K562 (cell line): Measurements from ENCODE around the gene RPL19. TPM values are rescaled to one million over a fixed set of nuclear protein-coding genes. Genes with fewer than 3 reads are reported as not detected.

Experiments used
- ATAC-seq: fragments of 200-7000 bp; cut with Tn5 transposase; 3 replicates; pipeline ENCODE4 v1.9.1; 2020; ENCODE audit warnings: moderate library complexity
- BruUV-seq: library from RNA; stranded (reverse); fragments of 400-500 nt; replicated peaks from 2 replicates; lab custom pipeline; 2021; lab: Mats Ljungman, UMichigan
- CTCF ChIA-PET: fragments of 300-600 bp; formaldehyde crosslinking; extraction: SDS; loops from one replicate; lab custom pipeline; 2021; ENCODE audit warnings: low intra/inter-chr PET ratio; lab: Yijun Ruan, JAX
- POLR2A ChIA-PET: fragments of 300-600, 350-650 bp; sonication (Branson Sonifier 250); formaldehyde crosslinking; extraction: SDS; loops from one replicate; lab custom pipeline; 2021; ENCODE audit warnings: antibody characterized with exemption, inconsistent platforms; lab: Yijun Ruan, JAX
- DNase-seq, 4 experiments: peaks; one replicate each; pipeline versions ENCODE4 v3.0.0 to v3.0.0-alpha.2; 2011 to 2018; ENCODE audit warnings: low spot score in 3 of 4, mixed read lengths in 3 of 4; ENCODE audit errors: extremely low read depth in 1 of 4
- FAIRE-seq: peaks from 2 replicates; lab custom pipeline; 2011; peaks lifted over from hg19 to GRCh38; lab: Jason Lieb, UNC
- H2AFZ ChIP-seq: 2 replicates; pipeline ENCODE4 v1.6.0; 2011; ENCODE audit warnings: low read depth, low read length, control low read depth, inconsistent platforms
- H3K27ac ChIP-seq: fragments of 200-600 bp; 3 replicates; pipeline ENCODE4 v1.8.0; 2011; ENCODE audit warnings: low read depth, mild to moderate bottlenecking, control low read depth, inconsistent platforms, low read length, moderate library complexity, mixed read lengths; ENCODE audit errors: extremely low read depth
- H3K27me3 ChIP-seq, 2 experiments: fragments of 300-600 bp in 1 of 2; 2 replicates in 1 of 2; 3 replicates in 1 of 2; pipeline versions ENCODE4 v1.6.0 to v1.8.0; 2011; ENCODE audit warnings: inconsistent platforms in 2 of 2, low read length in 2 of 2, mild to moderate bottlenecking in 1 of 2, mixed read lengths in 1 of 2, moderate library complexity in 1 of 2; ENCODE audit not compliant: control insufficient read depth in 2 of 2, insufficient read depth in 2 of 2
- H3K36me3 ChIP-seq: fragments of 300-600 bp; 3 replicates; pipeline ENCODE4 v1.8.0; 2011; ENCODE audit warnings: mild to moderate bottlenecking, low read length, inconsistent platforms; ENCODE audit not compliant: control insufficient read depth, insufficient read depth
- H3K4me1 ChIP-seq, 2 experiments: fragments of 200-600 bp in 1 of 2; replicated peaks in 1 of 2; 2 replicates in 1 of 2; 3 replicates in 1 of 2; pipeline versions ENCODE4 v1.5.1 to v1.8.0; 2011; ENCODE audit warnings: inconsistent platforms in 2 of 2, low read length in 2 of 2, mild to moderate bottlenecking in 1 of 2, mixed read lengths in 1 of 2, moderate library complexity in 1 of 2; ENCODE audit not compliant: control insufficient read depth in 2 of 2, insufficient read depth in 2 of 2
- H3K4me2 ChIP-seq: 2 replicates; pipeline ENCODE4 v1.6.1; 2011; ENCODE audit warnings: low read length, control low read depth, inconsistent platforms, mixed read lengths; ENCODE audit not compliant: insufficient read depth
- H3K4me3 ChIP-seq: fragments of 200-600 bp; sonication (generic), shearing (Covaris generic); 2 replicates; pipeline ENCODE4 v1.5.1; 2016; ENCODE audit warnings: control low read depth, inconsistent platforms
- H3K79me2 ChIP-seq: fragments of 200-600 bp; 3 replicates; pipeline ENCODE4 v1.8.0; 2011; ENCODE audit warnings: low read length, inconsistent platforms; ENCODE audit not compliant: control insufficient read depth, insufficient read depth
- H3K9ac ChIP-seq, 2 experiments: 2 replicates each; pipeline versions ENCODE4 v1.6.0 to v1.6.1; 2011; ENCODE audit warnings: low read depth in 2 of 2, low read length in 2 of 2, control low read depth in 1 of 2, inconsistent platforms in 1 of 2, mild to moderate bottlenecking in 1 of 2, mixed read lengths in 1 of 2; ENCODE audit not compliant: insufficient read depth in 1 of 2
- H3K9me1 ChIP-seq: one replicate; pipeline ENCODE4 v1.6.0; 2011; ENCODE audit warnings: inconsistent platforms, mild to moderate bottlenecking, low read length, moderate library complexity; ENCODE audit not compliant: control insufficient read depth, insufficient read depth
- H3K9me3 ChIP-seq: replicated peaks from 2 replicates; pipeline ENCODE4 v1.5.1; 2011; ENCODE audit warnings: low read depth, low read length, inconsistent platforms; ENCODE audit not compliant: control insufficient read depth, insufficient read depth
- H4K20me1 ChIP-seq: replicated peaks from 2 replicates; pipeline ENCODE4 v1.6.1; 2011; ENCODE audit warnings: low read length, inconsistent platforms, mixed read lengths; ENCODE audit not compliant: control insufficient read depth, insufficient read depth
- CBX2 ChIP-seq: fragments of 200-600 bp; sonication (generic); IDR thresholded peaks from one replicate; pipeline ENCODE4 v1.6.1; 2012; ENCODE audit warnings: mild to moderate bottlenecking, low read length, inconsistent platforms; ENCODE audit not compliant: insufficient read depth, poor library complexity, severe bottlenecking
- GTF2E2 ChIP-seq: fragments of 200-800 bp; sonication (Bioruptor generic); IDR thresholded peaks from 2 replicates; pipeline ENCODE4 v1.6.1; 2016; ENCODE audit warnings: missing genetic modification characterization, missing compliant biosample characterization
- JUNB ChIP-seq: fragments of 450-650 bp; formaldehyde crosslinking; conservative IDR thresholded peaks from 2 replicates; pipeline ENCODE4 v1.4.0; 2020; ENCODE audit warnings: mild to moderate bottlenecking
- KLF16 ChIP-seq: IDR thresholded peaks from 2 replicates; pipeline ENCODE4 v1.6.1; 2016; ENCODE audit warnings: antibody characterized with exemption
- MCM5 ChIP-seq: fragments of 450-650 bp; IDR thresholded peaks from 2 replicates; pipeline ENCODE4 v1.6.1; 2016; ENCODE audit warnings: low read depth
- PKNOX1 ChIP-seq: fragments of 450-650 bp; IDR thresholded peaks from 2 replicates; pipeline ENCODE4 v1.6.1; 2016
- RAD21 ChIP-seq, 2 experiments: fragments of 250-450 bp in 1 of 2; fragments of 450-650 bp in 1 of 2; sonication (Bioruptor Pico) in 1 of 2; formaldehyde crosslinking in 1 of 2; IDR thresholded peaks in 1 of 2; conservative IDR thresholded peaks in 1 of 2; 2 replicates each; pipeline versions ENCODE4 v1.4.0 to v1.8.0; 2020 to 2022; ENCODE audit warnings: mild to moderate bottlenecking in 2 of 2, moderate library complexity in 1 of 2
- SMARCB1 ChIP-seq: IDR thresholded peaks from 2 replicates; pipeline ENCODE4 v1.6.1; 2011; ENCODE audit warnings: improper control_type of control experiment, low read depth; ENCODE audit not compliant: insufficient read length
- TAL1 ChIP-seq: fragments of 450-650 bp; IDR thresholded peaks from 2 replicates; pipeline ENCODE4 v1.6.1; 2016; ENCODE audit warnings: mild to moderate bottlenecking
- THRB ChIP-seq: fragments of 450-650 bp; formaldehyde crosslinking; conservative IDR thresholded peaks from 2 replicates; pipeline ENCODE4 v1.4.0; 2022; ENCODE audit warnings: mild to moderate bottlenecking, missing genetic modification characterization
- YY1 ChIP-seq, 3 experiments: IDR thresholded peaks; 2 replicates each; pipeline ENCODE4 v1.6.1; 2011; ENCODE audit warnings: low read length in 2 of 3, mild to moderate bottlenecking in 2 of 3, moderate library complexity in 2 of 3, borderline replicate concordance in 1 of 3, control low read depth in 1 of 3, low read depth in 1 of 3; ENCODE audit not compliant: insufficient read depth in 3 of 3, insufficient replicate concordance in 2 of 3, control insufficient read depth in 1 of 3, insufficient read length in 1 of 3; ENCODE audit errors: extremely low read depth in 1 of 3
- WGBS: fragments of 100-300 bp; shearing (Covaris generic); methylation state at CpG from one replicate; pipeline ENCODE4 v1.1.6; 2016; ENCODE audit warnings: low coverage, mixed read lengths; ENCODE audit not compliant: insufficient coverage; ENCODE audit errors: missing lambda C conversion rate; 5-methylcytosine and 5-hydroxymethylcytosine counted together
- in situ Hi-C: fragments of 300-500 bp; cut with MboI; formaldehyde crosslinking; loops from 4 replicates; pipeline ENCODE4 v1.15.0; 2018; ENCODE audit warnings: inconsistent platforms, mixed read lengths
- intact Hi-C: fragments of 100-400 bp; cut with micrococcal nuclease; formaldehyde crosslinking; loops from 2 replicates; pipeline ENCODE4 v1.14.2; 2022
- polyA plus RNA-seq, 8 experiments: library from polyadenylated mRNA; depleted of rRNA in 4 of 8; stranded (reverse) in 5 of 8; unstranded in 3 of 8; fragments of >200 nt; fragmentation: Nextera tagmentation in 2 of 8; fragmentation: Illumina TruSeq in 1 of 8; extraction: Ambion mirVana in 2 of 8; extraction: Trizol in 1 of 8; gene quantifications; 2 replicates each; pipeline versions ENCODE4 v1.2.1 to v1.2.3, GENCODE V29; 2011 to 2014; ENCODE audit warnings: inconsistent platforms in 1 of 8, missing spikeins in 1 of 8
- total RNA-seq, 7 experiments: library from RNA; depleted of rRNA in 6 of 7; stranded (reverse); fragments of >200 nt in 6 of 7; fragmentation: Illumina TruSeq in 2 of 7; extraction: Trizol in 2 of 7; gene quantifications; 2 replicates each; pipeline versions ENCODE4 v1.2.1 to v1.2.3, GENCODE V29; 2011 to 2021; ENCODE audit warnings: low replicate concordance in 1 of 7

RPL19 gene
- total and polyA plus RNA-seq, 9 of the 15 experiments (the other 6 are each of a cell fraction or from before 2014, with no cell fraction given), result 2,263 to 4,614 (median 3,727) TPM

DNA sequence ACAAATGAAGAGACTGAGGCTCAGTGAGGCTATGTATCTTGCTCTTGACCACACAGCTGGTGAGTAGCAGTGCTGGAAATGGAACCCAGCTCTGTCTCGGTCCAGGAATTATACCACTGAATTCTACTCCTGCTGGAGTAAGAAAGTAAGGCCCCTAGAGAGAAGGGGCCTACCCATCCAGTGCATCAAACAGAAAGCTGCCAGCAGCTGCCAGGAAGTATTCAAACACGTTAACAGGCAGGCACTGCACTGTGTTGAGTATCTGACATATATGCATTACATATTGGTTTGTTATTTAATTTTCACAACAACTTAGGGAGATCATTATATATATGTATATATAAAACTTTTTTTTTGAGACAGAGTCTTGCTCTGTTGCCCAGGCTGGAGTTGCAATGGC is 38.1 kb upstream of the RPL19 start:
- Histone ChIP-seq H3K4me1 (peaks cover 5 to 16% of the 10 kb centered on the region in 2 experiments; a peak in 3 of 5 replicates), H3K79me2 (no peaks in the 10 kb centered on the region), H3K4me3 (no peak overlapping the region), H3K9ac (no peak overlapping the region), H3K4me2 (no peak overlapping the region), H3K9me1 (no peaks in the 10 kb centered on the region), H3K27ac (no peak overlapping the region), H3K9me3 (no peaks in the 10 kb centered on the region), H4K20me1 (no peaks in the 10 kb centered on the region), H2AFZ (no peak overlapping the region), H3K27me3 (peaks cover 0 to 7% of the 10 kb centered on the region in 2 experiments; a peak in 2 of 5 replicates), H3K36me3 (no peaks in the 10 kb centered on the region)
- intact Hi-C loops (no loop called here), in situ Hi-C loops (no loop called here)
- TF ChIP-seq TAL1 (no peak), CBX2 (no peak), JUNB (no peak)
- 16% methylated on average over 2 of the region's 2 CpGs for WGBS
- CTCF ChIA-PET, result no interaction called here
- no TSS peak for BruUV-seq
- no peak for ATAC-seq
- no peak for FAIRE-seq
- DNase-seq, result no peak
- POLR2A ChIA-PET, result interaction anchor here (1.2 kb wide), 1 partner anchor 47 kb away, joined by 3 read pairs; no protein-coding TSS in a partner anchor

GRCh38 chr17:39164675-39165143 is 35.4 kb upstream of the RPL19 start:
- 12% methylated on average over 15 of the region's 15 CpGs for WGBS
- BruUV-seq, result no TSS peak
- no peak overlapping the region for H3K4me3 ChIP-seq
- intact Hi-C loops (no loop called here), in situ Hi-C loops (no loop called here)
- H3K9me3 ChIP-seq, result no peaks in the 10 kb centered on the region
- peaks cover 5 to 19% of the 10 kb centered on the region in 2 experiments; a peak in 3 of 5 replicates for H3K4me1 ChIP-seq
- H3K79me2 ChIP-seq, result no peaks in the 10 kb centered on the region
- ChIA-PET CTCF (interaction anchor here (0.7 kb wide), 1 partner anchor 80 kb away, joined by 4 read pairs; no protein-coding TSS in a partner anchor), POLR2A (interaction anchor here (0.5 to 1.4 kb wide), 8 partner anchors 9 to 277 kb away, joined by 3 to 14 read pairs (median 3); partner anchors contain the start of gene PLXDC1)
- H3K9ac ChIP-seq, result peak overlapping the region in 1 of 2 experiments; percentile 62; a peak in 2 of 4 replicates
- H3K4me2 ChIP-seq, result peak overlapping the region; percentile 70
- H2AFZ ChIP-seq, result peak overlapping the region; percentile 75
- ATAC-seq, result peak; percentile 94
- peaks cover 0 to 7% of the 10 kb centered on the region in 2 experiments; a peak in 2 of 5 replicates for H3K27me3 ChIP-seq
- no peak overlapping the region for H3K27ac ChIP-seq
- H3K9me1 ChIP-seq, result no peaks in the 10 kb centered on the region
- peak; percentile 81 for FAIRE-seq
- H3K36me3 ChIP-seq, result no peaks in the 10 kb centered on the region
- no peaks in the 10 kb centered on the region for H4K20me1 ChIP-seq
- peak; percentile 74 to 91 (median 86) for DNase-seq
- 0 out of 2 replicates have a peak, but pooled peaks have one; percentile 15 for TF ChIP-seq THRB
- peak; percentile 32 to 54; a peak in 3 of 4 replicates for TF ChIP-seq RAD21 (CRISPR knock-in tag; conservative IDR thresholded peaks at IDR 0.05 in 1 of 2, IDR thresholded peaks at IDR 0.05 in 1 of 2)
- no peak for TF ChIP-seq GTF2E2
- no peak for TF ChIP-seq SMARCB1
- peak in 1 of 3 experiments; percentile 29 for TF ChIP-seq YY1 (IDR thresholded peaks at IDR 0.05; ENCODE audit: borderline replicate concordance in 1 of 3, control insufficient read depth in 1 of 3, extremely low read depth in 1 of 3, insufficient read depth in 3 of 3, insufficient read length in 1 of 3, insufficient replicate concordance in 2 of 3, low read depth in 1 of 3, low read length in 2 of 3)
- TF ChIP-seq MCM5, result no peak
- 0 out of 2 replicates have a peak, but pooled peaks have one; percentile 7 for TF ChIP-seq KLF16
- peak; percentile 98 for TF ChIP-seq PKNOX1
